ENCODE measurements around the gene PABPN1L. TPM values are rescaled to one million over a fixed set of nuclear protein-coding genes. Genes with fewer than 3 reads are reported as not detected.

Gene PABPN1L
- total and polyA plus RNA-seq, 2 of the 8 experiments (the other 6 are each of a cell fraction or from before 2014, with no cell fraction given), result not detected

DNA sequence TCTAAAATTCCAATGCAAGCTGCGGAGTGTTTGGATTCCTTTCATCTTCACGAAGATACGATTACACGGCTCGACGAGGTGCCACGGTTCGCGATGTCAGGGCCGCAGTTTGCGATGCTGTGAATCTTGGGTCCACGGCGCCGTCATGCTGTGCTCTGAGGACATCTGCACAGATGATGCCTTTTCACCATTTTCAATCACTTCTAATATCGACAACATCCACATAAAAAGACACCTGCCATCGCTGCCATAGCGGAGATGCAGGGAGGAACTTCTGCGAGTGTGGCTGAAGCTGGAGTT, 47.9 kb downstream of the PABPN1L start:
- H2AK5ac ChIP-seq (ENCODE audit: low read depth, low read length), result no peak overlapping the region
- no peaks in the 10 kb centered on the region for H3K27me3 ChIP-seq (replicated peaks in 1 of 4; ENCODE audit: control insufficient read depth in 3 of 4, extremely low read depth in 1 of 4, insufficient read depth in 3 of 4, low read length in 3 of 4)
- H3K4ac ChIP-seq (replicated peaks; ENCODE audit: insufficient read length, low read depth, low read length), result no peak overlapping the region
- H3K23ac ChIP-seq (ENCODE audit: insufficient read length), result no peak overlapping the region
- H3K27ac ChIP-seq (ENCODE audit: low read depth, low read length), result no peak overlapping the region
- no peak overlapping the region for H3K18ac ChIP-seq (ENCODE audit: extremely low read depth, low read length)
- no peak overlapping the region for H3K4me3 ChIP-seq (ENCODE audit: extremely low read depth in 1 of 4, insufficient read depth in 2 of 4, low read depth in 3 of 4, low read length in 4 of 4)
- no peaks in the 10 kb centered on the region for H3K23me2 ChIP-seq (ENCODE audit: low read depth, low read length)
- H4K20me1 ChIP-seq (replicated peaks in 1 of 2; ENCODE audit: control insufficient read depth in 1 of 2, insufficient read depth in 2 of 2, low read length in 2 of 2), result peaks cover 0 to 3% of the 10 kb centered on the region in 2 experiments
- TF ChIP-seq BACH1 (IDR thresholded peaks at IDR 0.05; ENCODE audit: low read length) (no peak), SRF (IDR thresholded peaks at IDR 0.05; ENCODE audit: low read depth, low read length) (no peak), FOSL1 (IDR thresholded peaks at IDR 0.05; ENCODE audit: insufficient read depth, low read depth, low read length) (no peak)
- no peak overlapping the region for H4K5ac ChIP-seq (ENCODE audit: insufficient read length, low read depth, low read length)
- POLR2A ChIA-PET (ENCODE audit: partially characterized antibody), result interaction anchor here (0.9 to 9.0 kb wide), 4 partner anchors 8 to 39 kb away, joined by 3 to 77 read pairs (median 4); partner anchors contain the start of gene APRT
- H2AFZ ChIP-seq (ENCODE audit: low read length), result no peak overlapping the region
- H2BK5ac ChIP-seq (ENCODE audit: low read depth, low read length), result no peak overlapping the region; the same call in none of the 2 replicates
- no peak overlapping the region for H3K14ac ChIP-seq (ENCODE audit: insufficient read length)
- no peaks in the 10 kb centered on the region for H3K79me1 ChIP-seq (ENCODE audit: low read depth, low read length)
- FAIRE-seq (no peak), DNase-seq (ENCODE audit: low read depth in 1 of 2, low spot score in 2 of 2) (no peak)
- no peaks in the 10 kb centered on the region for H3K36me3 ChIP-seq (ENCODE audit: control insufficient read depth in 2 of 4, insufficient read depth in 4 of 4, low read length in 3 of 4)
- peak overlapping the region; percentile 66 for H4K91ac ChIP-seq (replicated peaks; ENCODE audit: insufficient read length, low read length)
- H3K9ac ChIP-seq (replicated peaks in 1 of 4; ENCODE audit: extremely low read depth in 1 of 4, low read depth in 3 of 4, low read length in 3 of 4), result no peak overlapping the region
- CTCF ChIA-PET (ENCODE audit: partially characterized antibody), result interaction anchor here (0.6 to 2.2 kb wide), 7 partner anchors 10 to 399 kb away, joined by 3 to 6 read pairs (median 3); partner anchors contain the start of gene ZNF778
- no peak overlapping the region for H3K56ac ChIP-seq (replicated peaks; ENCODE audit: insufficient read length, low read depth, low read length)
- no peak overlapping the region for H2BK20ac ChIP-seq (ENCODE audit: low read length)
- no peak overlapping the region for H4K8ac ChIP-seq (ENCODE audit: extremely low read depth, insufficient read depth, low read length)
- 0 out of 2 replicates have a peak overlapping the region, but pooled peaks have one; percentile 17 for H2BK12ac ChIP-seq (ENCODE audit: low read depth, low read length)
- H3K9me3 ChIP-seq (ENCODE audit: insufficient read depth in 2 of 2, low read depth in 1 of 2, low read length in 1 of 2), result no peaks in the 10 kb centered on the region
- no peak overlapping the region for H2BK15ac ChIP-seq (ENCODE audit: low read length)
- no peaks in the 10 kb centered on the region for H3K4me1 ChIP-seq (replicated peaks in 1 of 4; ENCODE audit: control insufficient read depth in 3 of 4, insufficient read depth in 4 of 4, low read length in 3 of 4)
- no peaks in the 10 kb centered on the region for H3K79me2 ChIP-seq (ENCODE audit: control insufficient read depth in 1 of 2, insufficient read depth in 2 of 2, low read length in 2 of 2)
- no peak overlapping the region for H3K4me2 ChIP-seq (ENCODE audit: insufficient read depth in 1 of 2, low read depth in 2 of 2, low read length in 2 of 2)
- WGBS, 2 experiments (ENCODE audit: extremely low coverage in 1 of 2, insufficient coverage in 1 of 2, insufficient read length in 1 of 2, insufficient replicate concordance in 2 of 2, low coverage in 1 of 2, low lambda C conversion rate in 2 of 2, missing lambda C conversion rate in 1 of 2), result 95% methylated on average over 18 of the region's 18 CpGs; no CpG with 5 or more reads in 1 of the 2 experiments
- no peak overlapping the region for H2BK120ac ChIP-seq (replicated peaks; ENCODE audit: low read depth, low read length)

Measured in H1 (cell line).